Measurements from ENCODE around the gene CFAP74.

Gene CFAP74

GRCh38 chr1:2041887-2042286, 38.3 kb upstream of the CFAP74 start:
- Histone ChIP-seq H3K14ac (ENCODE audit: low read length) (no peak overlapping the region), H3K27ac (replicated peaks; ENCODE audit: low read length) (no peak overlapping the region), H3K23ac (ENCODE audit: low read depth, low read length, poor library complexity) (no peak overlapping the region), H4K91ac (ENCODE audit: low read depth, low read length, poor library complexity) (no peak overlapping the region), H3K9ac (ENCODE audit: low read depth, low read length, poor library complexity) (peak overlapping the region; percentile 64), H2BK12ac (ENCODE audit: low read length) (no peak overlapping the region), H3K4me3 (ENCODE audit: low read length in 2 of 2) (no peak overlapping the region), H3K79me1 (ENCODE audit: low read depth, low read length) (no peaks in the 10 kb centered on the region), H2AFZ (ENCODE audit: low read length) (no peak overlapping the region), H2AK5ac (ENCODE audit: low read depth, low read length) (peak overlapping the region; percentile 22), H3K4me2 (ENCODE audit: insufficient read depth, low read length, poor library complexity, severe bottlenecking) (no peak overlapping the region), H3K27me3 (ENCODE audit: control insufficient read depth in 3 of 3, insufficient read depth in 3 of 3, low read depth in 1 of 3, low read length in 3 of 3) (peaks cover 0 to 83% (median 12%) of the 10 kb centered on the region in 3 experiments), H3K9me3 (replicated peaks in 1 of 2; ENCODE audit: control insufficient read depth in 2 of 2, insufficient read depth in 1 of 2, low read depth in 1 of 2, low read length in 2 of 2) (peaks cover 0 to 2% of the 10 kb centered on the region in 2 donors), H2BK5ac (ENCODE audit: low read length) (peak overlapping the region; percentile 35), H3K4me1 (ENCODE audit: control insufficient read depth in 2 of 2, insufficient read depth in 1 of 2, low read depth in 1 of 2, low read length in 2 of 2) (peaks cover 0 to 10% of the 10 kb centered on the region in 2 donors), H3K18ac (ENCODE audit: low read length) (no peak overlapping the region), H2BK15ac (ENCODE audit: low read length) (no peak overlapping the region), H3K4ac (ENCODE audit: low read length) (no peak overlapping the region), H3K36me3 (replicated peaks in 1 of 2; ENCODE audit: control insufficient read depth in 2 of 2, insufficient read depth in 2 of 2, low read length in 2 of 2) (no peaks in the 10 kb centered on the region), H4K8ac (ENCODE audit: low read depth, low read length) (no peak overlapping the region), H2BK120ac (ENCODE audit: low read depth, low read length) (no peak overlapping the region)
- no CpG with 5 or more reads among the region's 4 CpGs for WGBS, 2 donors (ENCODE audit: extremely low coverage in 2 of 2, insufficient read length in 2 of 2, insufficient replicate concordance in 1 of 2)
- DNase-seq (ENCODE audit: low spot score), result no peak

- Histone ChIP-seq H3K36me3 (replicated peaks in 1 of 2; ENCODE audit: control insufficient read depth in 2 of 2, insufficient read depth in 2 of 2, low read length in 2 of 2) (no peaks in the 10 kb centered on the region), H3K79me1 (ENCODE audit: low read depth, low read length) (no peaks in the 10 kb centered on the region), H3K4me3 (ENCODE audit: low read length in 2 of 2) (no peak overlapping the region), H2BK5ac (ENCODE audit: low read length) (peak overlapping the region; percentile 35), H3K27ac (replicated peaks; ENCODE audit: low read length) (no peak overlapping the region), H3K18ac (ENCODE audit: low read length) (no peak overlapping the region), H3K9me3 (replicated peaks in 1 of 2; ENCODE audit: control insufficient read depth in 2 of 2, insufficient read depth in 1 of 2, low read depth in 1 of 2, low read length in 2 of 2) (peaks cover 0 to 2% of the 10 kb centered on the region in 2 donors), H3K14ac (ENCODE audit: low read length) (no peak overlapping the region), H3K4ac (ENCODE audit: low read length) (no peak overlapping the region), H2BK120ac (ENCODE audit: low read depth, low read length) (no peak overlapping the region), H2BK12ac (ENCODE audit: low read length) (no peak overlapping the region), H2BK15ac (ENCODE audit: low read length) (no peak overlapping the region), H2AK5ac (ENCODE audit: low read depth, low read length) (peak overlapping the region; percentile 22), H3K4me1 (ENCODE audit: control insufficient read depth in 2 of 2, insufficient read depth in 1 of 2, low read depth in 1 of 2, low read length in 2 of 2) (peaks cover 0 to 7% of the 10 kb centered on the region in 2 donors), H3K9ac (ENCODE audit: low read depth, low read length, poor library complexity) (no peak overlapping the region), H2AFZ (ENCODE audit: low read length) (no peak overlapping the region), H3K4me2 (ENCODE audit: insufficient read depth, low read length, poor library complexity, severe bottlenecking) (no peak overlapping the region), H4K8ac (ENCODE audit: low read depth, low read length) (no peak overlapping the region), H3K23ac (ENCODE audit: low read depth, low read length, poor library complexity) (no peak overlapping the region), H4K91ac (ENCODE audit: low read depth, low read length, poor library complexity) (no peak overlapping the region), H3K27me3 (ENCODE audit: control insufficient read depth in 3 of 3, insufficient read depth in 3 of 3, low read depth in 1 of 3, low read length in 3 of 3) (peaks cover 0 to 77% (median 11%) of the 10 kb centered on the region in 3 experiments)
- DNase-seq (ENCODE audit: low spot score), result no peak
- WGBS, 2 donors (ENCODE audit: extremely low coverage in 2 of 2, insufficient read length in 2 of 2, insufficient replicate concordance in 1 of 2), result no CpG with 5 or more reads among the region's 15 CpGs
Measured at GRCh38 chr1:2041305-2041704, 37.7 kb upstream of the CFAP74 start.

- Histone ChIP-seq H2BK12ac (ENCODE audit: low read length) (no peak overlapping the region), H3K23ac (ENCODE audit: low read depth, low read length, poor library complexity) (no peak overlapping the region), H4K8ac (ENCODE audit: low read depth, low read length) (no peak overlapping the region), H3K18ac (ENCODE audit: low read length) (no peak overlapping the region), H3K4ac (ENCODE audit: low read length) (no peak overlapping the region), H4K91ac (ENCODE audit: low read depth, low read length, poor library complexity) (no peak overlapping the region), H3K4me1 (ENCODE audit: control insufficient read depth in 2 of 2, insufficient read depth in 1 of 2, low read depth in 1 of 2, low read length in 2 of 2) (peaks cover 0 to 2% of the 10 kb centered on the region in 2 donors), H3K27me3 (ENCODE audit: control insufficient read depth in 3 of 3, insufficient read depth in 3 of 3, low read depth in 1 of 3, low read length in 3 of 3) (peaks cover 0 to 64% (median 0%) of the 10 kb centered on the region in 3 experiments), H3K27ac (replicated peaks; ENCODE audit: low read length) (no peak overlapping the region), H3K36me3 (replicated peaks in 1 of 2; ENCODE audit: control insufficient read depth in 2 of 2, insufficient read depth in 2 of 2, low read length in 2 of 2) (no peaks in the 10 kb centered on the region), H3K9ac (ENCODE audit: low read depth, low read length, poor library complexity) (no peak overlapping the region), H3K9me3 (replicated peaks in 1 of 2; ENCODE audit: control insufficient read depth in 2 of 2, insufficient read depth in 1 of 2, low read depth in 1 of 2, low read length in 2 of 2) (peaks cover 0 to 2% of the 10 kb centered on the region in 2 donors), H3K4me2 (ENCODE audit: insufficient read depth, low read length, poor library complexity, severe bottlenecking) (no peak overlapping the region), H3K14ac (ENCODE audit: low read length) (no peak overlapping the region), H3K4me3 (ENCODE audit: low read length in 2 of 2) (no peak overlapping the region), H2AK5ac (ENCODE audit: low read depth, low read length) (no peak overlapping the region), H2BK15ac (ENCODE audit: low read length) (no peak overlapping the region), H2BK5ac (ENCODE audit: low read length) (no peak overlapping the region), H2BK120ac (ENCODE audit: low read depth, low read length) (no peak overlapping the region), H3K79me1 (ENCODE audit: low read depth, low read length) (no peaks in the 10 kb centered on the region), H2AFZ (ENCODE audit: low read length) (no peak overlapping the region)
- no peak for DNase-seq (ENCODE audit: low spot score)
- WGBS, 2 donors (ENCODE audit: extremely low coverage in 2 of 2, insufficient read length in 2 of 2, insufficient replicate concordance in 1 of 2), result no CpG with 5 or more reads among the region's 8 CpGs
Measured at GRCh38 chr1:2039251-2039650, 35.7 kb upstream of the CFAP74 start.

GRCh38 chr1:2038229-2038628, 34.6 kb upstream of the CFAP74 start:
- no peak overlapping the region for H2BK120ac ChIP-seq (ENCODE audit: low read depth, low read length)
- H2BK12ac ChIP-seq (ENCODE audit: low read length), result no peak overlapping the region
- H3K14ac ChIP-seq (ENCODE audit: low read length), result no peak overlapping the region
- no peaks in the 10 kb centered on the region for H3K79me1 ChIP-seq (ENCODE audit: low read depth, low read length)
- H4K8ac ChIP-seq (ENCODE audit: low read depth, low read length), result no peak overlapping the region
- H3K4me1 ChIP-seq (ENCODE audit: control insufficient read depth in 2 of 2, insufficient read depth in 1 of 2, low read depth in 1 of 2, low read length in 2 of 2), result peaks cover 0 to under 1% of the 10 kb centered on the region in 2 donors
- no peak overlapping the region for H3K18ac ChIP-seq (ENCODE audit: low read length)
- H3K36me3 ChIP-seq (replicated peaks in 1 of 2; ENCODE audit: control insufficient read depth in 2 of 2, insufficient read depth in 2 of 2, low read length in 2 of 2), result no peaks in the 10 kb centered on the region
- no peak overlapping the region for H2AFZ ChIP-seq (ENCODE audit: low read length)
- no peak overlapping the region for H3K4ac ChIP-seq (ENCODE audit: low read length)
- H3K9ac ChIP-seq (ENCODE audit: low read depth, low read length, poor library complexity), result no peak overlapping the region
- DNase-seq (ENCODE audit: low spot score), result no peak
- H3K27ac ChIP-seq (replicated peaks; ENCODE audit: low read length), result no peak overlapping the region
- H3K4me2 ChIP-seq (ENCODE audit: insufficient read depth, low read length, poor library complexity, severe bottlenecking), result no peak overlapping the region
- H3K23ac ChIP-seq (ENCODE audit: low read depth, low read length, poor library complexity), result no peak overlapping the region
- peaks cover 0 to 60% (median 0%) of the 10 kb centered on the region in 3 experiments for H3K27me3 ChIP-seq (ENCODE audit: control insufficient read depth in 3 of 3, insufficient read depth in 3 of 3, low read depth in 1 of 3, low read length in 3 of 3)
- H3K9me3 ChIP-seq (replicated peaks in 1 of 2; ENCODE audit: control insufficient read depth in 2 of 2, insufficient read depth in 1 of 2, low read depth in 1 of 2, low read length in 2 of 2), result no peaks in the 10 kb centered on the region
- no CpG with 5 or more reads among the region's 8 CpGs for WGBS, 2 donors (ENCODE audit: extremely low coverage in 2 of 2, insufficient read length in 2 of 2, insufficient replicate concordance in 1 of 2)
- no peak overlapping the region for H2AK5ac ChIP-seq (ENCODE audit: low read depth, low read length)
- H4K91ac ChIP-seq (ENCODE audit: low read depth, low read length, poor library complexity), result no peak overlapping the region
- no peak overlapping the region for H3K4me3 ChIP-seq (ENCODE audit: low read length in 2 of 2)
- no peak overlapping the region for H2BK5ac ChIP-seq (ENCODE audit: low read length)
- no peak overlapping the region for H2BK15ac ChIP-seq (ENCODE audit: low read length)

All from neuronal stem cell (in vitro differentiated cells).